Panc1 (cell line): ENCODE data around the gene SYNPO. TPM values are rescaled to one million over a fixed set of nuclear protein-coding genes. Genes with fewer than 3 reads are reported as not detected.

Experiments used
- ATAC-seq: fragments of 200-7000 bp; cut with Tn5 transposase; 2 replicates; pipeline ENCODE4 v1.9.1; 2020; ENCODE audit warnings: mild to moderate bottlenecking, moderate library complexity
- BruUV-seq: library from RNA; stranded (reverse); fragments of 400-500 nt; replicated peaks from 2 replicates; lab custom pipeline; 2021; lab: Mats Ljungman, UMichigan
- CTCF ChIA-PET: fragments of 300-600 bp; sonication (Branson Sonifier 250); formaldehyde crosslinking; loops from one replicate; lab custom pipeline; 2022; ENCODE audit warnings: antibody characterized with exemption; lab: Charles Lee
- POLR2A ChIA-PET: fragments of 300-600 bp; sonication (Branson Sonifier 250); formaldehyde crosslinking; loops from one replicate; lab custom pipeline; 2022; ENCODE audit warnings: antibody characterized with exemption; lab: Charles Lee
- DNase-seq: peaks from one replicate; pipeline ENCODE4 v3.0.0-alpha.2; 2010; ENCODE audit warnings: low read depth, low spot score
- H3K27ac ChIP-seq: 2 replicates; pipeline ENCODE4 v1.5.1; 2011; ENCODE audit warnings: mild to moderate bottlenecking, low read length, inconsistent platforms
- H3K27me3 ChIP-seq: fragments of 200-500 bp; sonication (Bioruptor generic); 2 replicates; pipeline ENCODE4 v1.6.0; 2014; ENCODE audit warnings: low read length, inconsistent platforms; ENCODE audit not compliant: control insufficient read depth, insufficient read depth
- H3K36me3 ChIP-seq: fragments of 200-500 bp; sonication (Bioruptor generic); 2 replicates; pipeline ENCODE4 v1.5.1; 2014; ENCODE audit warnings: inconsistent platforms, mild to moderate bottlenecking, low read length, moderate library complexity; ENCODE audit not compliant: control insufficient read depth, insufficient read depth
- H3K4me1 ChIP-seq: 2 replicates; pipeline ENCODE4 v1.5.1; 2011; ENCODE audit warnings: inconsistent platforms, mild to moderate bottlenecking, low read length, moderate library complexity; ENCODE audit not compliant: control insufficient read depth, insufficient read depth
- H3K4me3 ChIP-seq, 2 experiments: 2 replicates each; pipeline ENCODE4 v1.5.1; 2011 to 2012; ENCODE audit warnings: low read depth in 2 of 2, low read length in 2 of 2, mild to moderate bottlenecking in 2 of 2, inconsistent platforms in 1 of 2, moderate library complexity in 1 of 2
- H3K9me3 ChIP-seq: fragments of 200-500 bp; sonication (Bioruptor generic); 2 replicates; pipeline ENCODE4 v1.5.1; 2014; ENCODE audit warnings: low read depth, mild to moderate bottlenecking, inconsistent platforms, low read length, moderate library complexity; ENCODE audit not compliant: control insufficient read depth, insufficient read depth
- POLR2AphosphoS5 ChIP-seq: IDR thresholded peaks from 2 replicates; pipeline ENCODE4 v1.6.1; 2012; ENCODE audit warnings: mild to moderate bottlenecking, low read depth, low read length, moderate library complexity
- SIN3A ChIP-seq: IDR thresholded peaks from 2 replicates; pipeline ENCODE4 v1.6.1; 2012; ENCODE audit warnings: low read depth, mild to moderate bottlenecking, low read length, moderate library complexity, borderline replicate concordance; ENCODE audit not compliant: insufficient read depth
- TCF7L2 ChIP-seq: IDR thresholded peaks from 2 replicates; pipeline ENCODE4 v1.6.1; 2011; ENCODE audit warnings: mild to moderate bottlenecking, low read depth, low read length, inconsistent platforms
- in situ Hi-C: cut with HindIII; loops from 2 replicates; pipeline ENCODE4 v1.10.0; 2016; ENCODE audit warnings: low sequenced_read_pairs, low pct_unique_long_range_greater_than_20kb
- intact Hi-C: fragments of 100-400 bp; cut with micrococcal nuclease; formaldehyde crosslinking; loops from one replicate; pipeline ENCODE4 v1.10.0; 2022; ENCODE audit not compliant: unreplicated experiment
- total RNA-seq: library from RNA; stranded (reverse); gene quantifications from one replicate; pipeline ENCODE4 v1.2.1, GENCODE V29; 2021; ENCODE audit not compliant: unreplicated experiment
- TF ChIP-seq, protein P1 (sequence below), 2 experiments: IDR thresholded peaks; 2 replicates each; pipeline ENCODE4 v1.6.1; 2011 to 2012; ENCODE audit warnings: low read depth in 2 of 2, control low read depth in 1 of 2, low read length in 1 of 2, mild to moderate bottlenecking in 1 of 2, moderate library complexity in 1 of 2; ENCODE audit not compliant: insufficient read depth in 1 of 2
- TF ChIP-seq, protein P2 (sequence below): fragments of 450-650 bp; IDR thresholded peaks from 2 replicates; pipeline ENCODE4 v1.5.1; 2017; ENCODE audit warnings: mild to moderate bottlenecking

Gene SYNPO
- total RNA-seq, 1 experiment from 2014 or later: 82.8 TPM

DNA sequence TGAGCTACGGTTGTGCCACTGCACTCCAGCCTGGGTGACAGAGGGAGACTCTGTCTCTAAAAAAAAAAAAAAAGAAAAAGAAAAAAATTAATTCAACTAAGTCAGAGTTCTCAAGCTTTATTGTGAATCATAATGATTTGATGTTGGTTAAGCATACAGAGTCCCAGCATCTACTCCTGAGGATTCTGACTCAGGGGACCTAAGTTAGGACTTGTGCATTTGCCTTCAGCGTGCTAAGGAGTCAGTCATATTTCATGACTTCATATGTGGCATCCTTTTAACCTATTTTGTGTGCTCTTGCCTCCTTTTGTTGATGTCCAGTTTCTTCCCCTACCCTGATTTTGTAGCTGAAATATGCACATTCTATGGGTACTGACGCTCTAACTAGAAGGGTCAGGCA lies 23.5 kb downstream of the SYNPO start:
- Histone ChIP-seq H3K27me3 (no peaks in the 10 kb centered on the region), H3K4me3 (no peak overlapping the region), H3K9me3 (no peaks in the 10 kb centered on the region), H3K36me3 (no peaks in the 10 kb centered on the region), H3K4me1 (peaks cover 2% of the 10 kb centered on the region; the same call in 1 of the 2 replicates), H3K27ac (no peak overlapping the region)
- in situ Hi-C loops (no loop called here), intact Hi-C loops (no loop called here)
- no peak for ATAC-seq
- no peak for DNase-seq
- POLR2A ChIA-PET: no interaction called here
- BruUV-seq: no TSS peak
- CTCF ChIA-PET: interaction anchor here (0.7 kb wide), 1 partner anchor 104 kb away, joined by 3 read pairs; no protein-coding TSS in a partner anchor
- TF ChIP-seq, protein P1, sequence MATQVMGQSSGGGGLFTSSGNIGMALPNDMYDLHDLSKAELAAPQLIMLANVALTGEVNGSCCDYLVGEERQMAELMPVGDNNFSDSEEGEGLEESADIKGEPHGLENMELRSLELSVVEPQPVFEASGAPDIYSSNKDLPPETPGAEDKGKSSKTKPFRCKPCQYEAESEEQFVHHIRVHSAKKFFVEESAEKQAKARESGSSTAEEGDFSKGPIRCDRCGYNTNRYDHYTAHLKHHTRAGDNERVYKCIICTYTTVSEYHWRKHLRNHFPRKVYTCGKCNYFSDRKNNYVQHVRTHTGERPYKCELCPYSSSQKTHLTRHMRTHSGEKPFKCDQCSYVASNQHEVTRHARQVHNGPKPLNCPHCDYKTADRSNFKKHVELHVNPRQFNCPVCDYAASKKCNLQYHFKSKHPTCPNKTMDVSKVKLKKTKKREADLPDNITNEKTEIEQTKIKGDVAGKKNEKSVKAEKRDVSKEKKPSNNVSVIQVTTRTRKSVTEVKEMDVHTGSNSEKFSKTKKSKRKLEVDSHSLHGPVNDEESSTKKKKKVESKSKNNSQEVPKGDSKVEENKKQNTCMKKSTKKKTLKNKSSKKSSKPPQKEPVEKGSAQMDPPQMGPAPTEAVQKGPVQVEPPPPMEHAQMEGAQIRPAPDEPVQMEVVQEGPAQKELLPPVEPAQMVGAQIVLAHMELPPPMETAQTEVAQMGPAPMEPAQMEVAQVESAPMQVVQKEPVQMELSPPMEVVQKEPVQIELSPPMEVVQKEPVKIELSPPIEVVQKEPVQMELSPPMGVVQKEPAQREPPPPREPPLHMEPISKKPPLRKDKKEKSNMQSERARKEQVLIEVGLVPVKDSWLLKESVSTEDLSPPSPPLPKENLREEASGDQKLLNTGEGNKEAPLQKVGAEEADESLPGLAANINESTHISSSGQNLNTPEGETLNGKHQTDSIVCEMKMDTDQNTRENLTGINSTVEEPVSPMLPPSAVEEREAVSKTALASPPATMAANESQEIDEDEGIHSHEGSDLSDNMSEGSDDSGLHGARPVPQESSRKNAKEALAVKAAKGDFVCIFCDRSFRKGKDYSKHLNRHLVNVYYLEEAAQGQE (IDR thresholded peaks at IDR 0.05; ENCODE audit: insufficient read depth in 1 of 2, low read depth in 2 of 2, low read length in 1 of 2): no peak
- TF ChIP-seq, protein P2, sequence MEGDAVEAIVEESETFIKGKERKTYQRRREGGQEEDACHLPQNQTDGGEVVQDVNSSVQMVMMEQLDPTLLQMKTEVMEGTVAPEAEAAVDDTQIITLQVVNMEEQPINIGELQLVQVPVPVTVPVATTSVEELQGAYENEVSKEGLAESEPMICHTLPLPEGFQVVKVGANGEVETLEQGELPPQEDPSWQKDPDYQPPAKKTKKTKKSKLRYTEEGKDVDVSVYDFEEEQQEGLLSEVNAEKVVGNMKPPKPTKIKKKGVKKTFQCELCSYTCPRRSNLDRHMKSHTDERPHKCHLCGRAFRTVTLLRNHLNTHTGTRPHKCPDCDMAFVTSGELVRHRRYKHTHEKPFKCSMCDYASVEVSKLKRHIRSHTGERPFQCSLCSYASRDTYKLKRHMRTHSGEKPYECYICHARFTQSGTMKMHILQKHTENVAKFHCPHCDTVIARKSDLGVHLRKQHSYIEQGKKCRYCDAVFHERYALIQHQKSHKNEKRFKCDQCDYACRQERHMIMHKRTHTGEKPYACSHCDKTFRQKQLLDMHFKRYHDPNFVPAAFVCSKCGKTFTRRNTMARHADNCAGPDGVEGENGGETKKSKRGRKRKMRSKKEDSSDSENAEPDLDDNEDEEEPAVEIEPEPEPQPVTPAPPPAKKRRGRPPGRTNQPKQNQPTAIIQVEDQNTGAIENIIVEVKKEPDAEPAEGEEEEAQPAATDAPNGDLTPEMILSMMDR: no peak
- TF ChIP-seq POLR2AphosphoS5 (no peak), SIN3A (no peak)

DNA sequence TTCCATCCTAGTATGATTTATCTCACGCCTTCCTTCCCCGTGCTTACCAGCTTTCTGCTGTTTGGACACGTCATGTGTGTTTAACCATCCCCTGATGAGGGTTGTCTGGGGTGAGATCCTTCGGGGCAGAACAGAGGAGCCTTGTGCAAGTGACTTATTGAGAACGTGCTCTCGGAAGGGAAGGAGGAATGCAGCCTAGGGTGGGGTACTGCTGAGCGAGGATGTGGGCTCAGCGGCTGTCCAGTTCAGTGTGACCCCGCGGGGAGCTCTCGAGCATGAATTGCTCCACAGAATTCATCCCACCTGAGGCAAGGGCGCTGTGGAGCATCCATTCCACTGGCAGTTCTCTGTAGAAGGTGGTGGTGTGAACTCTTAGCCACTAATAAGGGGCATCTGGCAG lies 24.6 kb downstream of the SYNPO start:
- H3K4me1 ChIP-seq: no peaks in the 10 kb centered on the region
- H3K27me3 ChIP-seq: no peaks in the 10 kb centered on the region
- CTCF ChIA-PET: no interaction called here
- in situ Hi-C loops (no loop called here), intact Hi-C loops (no loop called here)
- POLR2A ChIA-PET: no interaction called here
- no TSS peak for BruUV-seq
- DNase-seq: no peak
- TF ChIP-seq, protein P1 (IDR thresholded peaks at IDR 0.05; ENCODE audit: insufficient read depth in 1 of 2, low read depth in 2 of 2, low read length in 1 of 2): no peak
- TF ChIP-seq, protein P2: no peak
- TF ChIP-seq SIN3A: no peak
- no peak for TF ChIP-seq POLR2AphosphoS5
- TF ChIP-seq TCF7L2: no peak
- H3K36me3 ChIP-seq: no peaks in the 10 kb centered on the region
- ATAC-seq: no peak
- no peak overlapping the region for H3K4me3 ChIP-seq
- H3K9me3 ChIP-seq: no peaks in the 10 kb centered on the region
- H3K27ac ChIP-seq: no peak overlapping the region
